ENCODE measurements around the gene FBLL1.
"Not testable (repeated sequence)": the region's sequence is repeated elsewhere in the genome, so short reads cannot be mapped to it uniquely, and the experiment has no call there.

FBLL1 gene

GRCh38 chr5:168553377-168554130, 24.4 kb downstream of the FBLL1 start:
- no peak for DNase-seq

- no peak for DNase-seq
Observed at GRCh38 chr5:168557389-168557788, 28.3 kb downstream of the FBLL1 start.

- DNase-seq = no peak
Observed at GRCh38 chr5:168562279-168562678, 33.2 kb downstream of the FBLL1 start.

GRCh38 chr5:168563959-168564358, 34.9 kb downstream of the FBLL1 start:
- DNase-seq = no peak

GRCh38 chr5:168568738-168569137, 39.6 kb downstream of the FBLL1 start:
- DNase-seq = no peak

GRCh38 chr5:168570490-168571328, 41.6 kb downstream of the FBLL1 start:
- DNase-seq = no peak

- DNase-seq = not testable (repeated sequence)
Observed at GRCh38 chr5:168573663-168574062, 44.6 kb downstream of the FBLL1 start.

- DNase-seq = not testable (repeated sequence)
Observed at GRCh38 chr5:168574156-168574555, 45.1 kb downstream of the FBLL1 start.

- no peak for DNase-seq
Observed at GRCh38 chr5:168575391-168576372, 46.6 kb downstream of the FBLL1 start.

- no peak for DNase-seq
Observed at GRCh38 chr5:168578006-168578405, 48.9 kb downstream of the FBLL1 start.

- DNase-seq = no peak
Observed at GRCh38 chr5:168578538-168579487, 49.7 kb downstream of the FBLL1 start, which contains the start of gene PANK3. PANK3 (minus strand) TSS chr5:168579368; CDS start chr5:168579283, 85 bp downstream.

GRCh38 chr5:168579488-168580226, 50.6 kb downstream of the FBLL1 start:
- DNase-seq = peak; percentile 100

- DNase-seq = peak; percentile 19
Observed at GRCh38 chr5:168580227-168580508, 51.1 kb downstream of the FBLL1 start.
